ENCODE data around the gene BRD3OS. TPM values are rescaled to one million over a fixed set of nuclear protein-coding genes. Genes with fewer than 3 reads are reported as not detected.

BRD3OS gene
- total RNA-seq, 1 donor from 2014 or later, result 5.3 TPM

GRCh38 chr9:134035041-134036039 lies 10.1 kb downstream of the BRD3OS start:
- peak; percentile 6 for ATAC-seq

GRCh38 chr9:134036130-134036529 lies 10.8 kb downstream of the BRD3OS start:
- ATAC-seq, result no peak

DNA sequence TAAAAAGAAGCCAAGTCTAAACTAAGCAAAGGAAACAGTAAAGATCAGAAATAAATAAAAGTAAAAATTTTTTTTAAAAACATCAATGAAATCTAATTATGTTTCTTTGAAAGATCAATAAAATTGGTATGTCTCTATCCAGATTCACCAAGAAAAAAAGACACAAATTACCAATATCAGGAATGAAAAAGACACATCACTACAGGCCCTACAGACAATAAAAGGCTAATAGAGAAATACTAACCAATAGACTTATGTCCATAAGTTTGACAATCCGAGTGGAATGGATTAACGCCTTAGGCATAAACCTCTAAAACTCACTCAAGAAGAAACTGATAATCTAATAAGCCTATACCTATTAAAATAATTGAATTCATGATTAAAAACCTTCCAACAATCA lies 12.4 kb downstream of the BRD3OS start:
- no peak for ATAC-seq

GRCh38 chr9:134039386-134040175 lies 14.3 kb downstream of the BRD3OS start:
- no peak for ATAC-seq

DNA sequence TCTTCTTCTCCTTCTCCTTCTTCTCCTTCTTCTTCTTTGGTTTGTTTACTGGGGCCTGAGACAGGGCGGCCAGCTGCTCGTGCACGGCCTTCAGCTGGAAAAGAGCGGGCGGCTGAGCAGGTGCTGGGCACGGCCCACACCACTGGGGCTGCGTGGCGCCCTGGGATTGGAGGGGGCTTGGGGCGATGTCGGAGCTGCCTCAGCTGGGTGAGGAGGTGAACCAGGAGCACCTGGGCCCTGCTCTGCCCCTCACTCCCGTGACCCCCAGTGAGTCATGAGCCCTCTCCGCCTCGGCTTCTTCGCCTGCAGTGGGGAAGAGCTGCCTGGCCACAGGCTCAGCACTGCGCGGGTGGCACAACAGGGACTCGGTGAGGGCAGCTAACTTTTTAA lies 14.9 kb downstream of the BRD3OS start:
- ATAC-seq, result no peak

GRCh38 chr9:134040781-134041648 lies 15.7 kb downstream of the BRD3OS start:
- peak; percentile 35 for ATAC-seq

DNA sequence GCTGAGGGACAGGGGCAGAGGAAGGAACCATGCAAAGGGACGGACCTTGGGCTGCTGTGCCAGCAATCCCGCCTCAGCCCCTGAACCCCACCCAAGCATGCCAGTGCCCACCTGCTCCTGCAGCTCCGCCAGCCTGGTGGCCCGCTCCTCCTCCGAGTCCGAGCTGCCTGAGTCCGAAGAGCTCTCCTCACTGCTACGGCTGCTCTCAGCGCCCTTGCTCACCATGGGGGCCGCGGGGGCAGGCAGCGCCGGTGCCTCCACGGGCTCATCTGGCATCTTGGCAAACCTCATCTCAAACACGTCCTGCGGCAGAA lies 16.3 kb downstream of the BRD3OS start:
- ATAC-seq, result no peak

GRCh38 chr9:134043531-134043988 lies 18.3 kb downstream of the BRD3OS start:
- no peak for ATAC-seq

- no peak for ATAC-seq
Measured at GRCh38 chr9:134044944-134045343, 19.7 kb downstream of the BRD3OS start.

- no peak for ATAC-seq
Measured at GRCh38 chr9:134045841-134046544, 20.7 kb downstream of the BRD3OS start.

GRCh38 chr9:134046894-134047681 lies 21.8 kb downstream of the BRD3OS start:
- ATAC-seq, result no peak

DNA sequence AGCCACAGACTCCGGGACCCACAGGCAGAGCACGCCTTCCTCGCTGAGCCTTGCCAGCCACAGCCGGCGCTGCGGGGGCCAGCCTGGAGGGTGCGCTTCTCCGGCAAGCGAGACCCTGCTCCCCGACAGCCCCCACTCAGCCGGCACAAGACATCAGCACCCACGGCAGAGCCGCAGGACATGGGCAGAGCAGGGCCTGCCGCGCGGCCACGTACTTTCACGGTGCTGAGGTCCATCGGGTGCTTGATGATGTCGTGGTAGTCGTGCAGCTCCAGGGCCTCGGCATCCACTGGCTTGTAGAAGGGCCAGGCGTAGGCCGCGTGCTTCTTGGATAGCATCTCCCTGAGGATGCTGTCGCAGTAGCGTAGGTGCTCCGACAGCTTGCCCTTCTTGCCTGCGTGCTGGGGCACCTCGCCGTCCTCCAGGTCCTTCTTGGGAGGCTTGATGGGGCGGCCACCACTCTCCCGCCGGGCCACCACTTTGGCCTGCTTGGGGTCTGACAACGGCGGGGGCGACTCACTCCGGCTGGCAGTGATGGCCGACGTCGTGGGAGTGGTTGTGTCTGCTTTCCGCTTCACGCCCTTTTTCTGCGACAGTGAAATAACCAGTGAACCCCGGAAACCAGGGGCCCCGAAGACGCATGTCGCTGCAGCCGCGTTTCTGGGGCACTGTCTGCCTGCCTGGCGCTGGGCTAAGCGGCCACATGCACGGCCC lies 22.7 kb downstream of the BRD3OS start:
- ATAC-seq, result no peak

GRCh38 chr9:134048582-134048968 lies 23.3 kb downstream of the BRD3OS start:
- no peak for ATAC-seq

DNA sequence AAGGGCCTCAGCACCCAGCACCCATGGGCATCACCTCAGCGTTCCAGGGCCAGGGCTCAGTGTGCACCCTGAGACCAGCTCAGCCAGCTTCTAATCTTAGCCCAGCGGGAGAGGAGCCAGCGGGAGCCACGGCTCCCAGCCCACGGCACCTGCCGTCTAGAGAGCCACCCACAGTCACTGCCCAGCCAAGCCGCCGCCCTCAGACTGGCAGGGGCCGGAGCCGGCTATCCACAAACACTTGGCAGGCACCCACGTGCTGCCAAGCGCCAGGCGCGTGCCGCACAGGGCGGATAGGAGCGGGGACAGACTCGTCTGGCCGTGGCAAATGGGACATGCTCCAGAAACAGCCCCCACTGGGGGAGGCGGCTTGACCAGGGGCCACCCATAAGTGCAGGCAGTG lies 24.0 kb downstream of the BRD3OS start:
- peak; percentile 3 for ATAC-seq

- no peak for ATAC-seq
Measured at GRCh38 chr9:134049772-134050588, 24.7 kb downstream of the BRD3OS start.

GRCh38 chr9:134050726-134051125 lies 25.4 kb downstream of the BRD3OS start:
- ATAC-seq, result no peak

GRCh38 chr9:134051319-134051718 lies 26.0 kb downstream of the BRD3OS start:
- no peak for ATAC-seq

- ATAC-seq, result no peak
Measured at GRCh38 chr9:134052491-134052890, 27.2 kb downstream of the BRD3OS start.

DNA sequence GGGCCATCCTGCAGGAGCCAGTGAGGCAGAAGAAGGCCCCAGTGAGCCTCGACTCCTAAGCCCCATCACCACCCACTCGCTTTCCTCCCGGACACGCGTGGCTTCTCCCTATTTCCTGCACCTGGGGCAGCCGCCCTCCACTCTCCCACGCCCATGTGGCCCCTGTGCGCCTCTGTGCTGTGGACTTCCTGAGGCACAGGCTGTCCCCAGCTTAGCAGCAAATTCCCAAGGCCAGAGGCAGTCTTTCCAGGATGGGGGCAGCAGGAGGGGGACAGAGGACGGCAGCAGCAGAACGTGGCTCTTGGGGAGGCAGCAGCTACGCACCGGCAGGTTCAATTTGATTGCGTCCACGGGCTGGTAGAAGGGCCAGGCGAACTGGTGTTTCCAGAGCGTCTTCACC lies 27.7 kb downstream of the BRD3OS start:
- no peak for ATAC-seq
